Cardiac muscle cell (in vitro differentiated cells and primary cell): ENCODE data around the gene CAMK2G. TPM values are rescaled to one million over a fixed set of nuclear protein-coding genes. Genes with fewer than 3 reads are reported as not detected.

Source experiments
- DNase-seq, 2 donors: peaks; one replicate each; pipeline versions ENCODE4 v3.0.0 to v3.0.0-alpha.2; 2010 to 2017; ENCODE audit warnings: low read depth in 1 of 2, low spot score in 1 of 2
- H3K27ac ChIP-seq: fragments of 200-600 bp; sonication (generic); 2 replicates; pipeline ENCODE4 v1.5.1; 2016
- H3K27me3 ChIP-seq: fragments of 200-600 bp; sonication (generic); 2 replicates; pipeline ENCODE4 v1.6.0; 2016; ENCODE audit warnings: control low read depth
- H3K36me3 ChIP-seq: fragments of 200-600 bp; sonication (generic); 2 replicates; pipeline ENCODE4 v1.5.1; 2016; ENCODE audit warnings: control low read depth
- H3K4me1 ChIP-seq: fragments of 200-600 bp; sonication (generic); 2 replicates; pipeline ENCODE4 v1.8.1; 2017; ENCODE audit warnings: low read depth, mild to moderate bottlenecking, mixed run types
- H3K4me3 ChIP-seq: fragments of 200-600 bp; sonication (generic); 2 replicates; pipeline ENCODE4 v1.5.1; 2016; ENCODE audit warnings: mild to moderate bottlenecking
- H3K9me3 ChIP-seq: fragments of 200-600 bp; sonication (generic); 2 replicates; pipeline ENCODE4 v1.5.1; 2017; ENCODE audit warnings: low read depth, mild to moderate bottlenecking, control low read depth
- CTCF ChIP-seq: IDR thresholded peaks from 2 replicates; pipeline ENCODE4 v1.5.1; 2012; ENCODE audit warnings: low read depth, mild to moderate bottlenecking, low read length
- polyA plus RNA-seq: library from polyadenylated mRNA; unstranded; fragments of >200 nt; fragmentation: Nextera tagmentation; extraction: Ambion mirVana; gene quantifications from 2 replicates; pipeline ENCODE4 v1.2.1, GENCODE V29; 2016
- total RNA-seq: library from RNA; depleted of rRNA; stranded (reverse); fragments of >200 nt; gene quantifications from 2 replicates; pipeline ENCODE4 v1.2.3, GENCODE V29; 2016

Gene CAMK2G
- total and polyA plus RNA-seq, 2 experiments from 2014 or later, result 7.7 to 29.8 TPM

- no peak for DNase-seq
- Histone ChIP-seq H3K27ac (no peak overlapping the region), H3K27me3 (no peaks in the 10 kb centered on the region), H3K4me3 (no peak overlapping the region), H3K4me1 (no peaks in the 10 kb centered on the region), H3K36me3 (no peaks in the 10 kb centered on the region), H3K9me3 (no peaks in the 10 kb centered on the region)
- no peak for TF ChIP-seq CTCF
Observed at GRCh38 chr10:73814896-73815718, 59.2 kb downstream of the CAMK2G start.

- DNase-seq, result no peak
- H3K4me3 ChIP-seq, result no peak overlapping the region
- H3K27me3 ChIP-seq, result no peaks in the 10 kb centered on the region
- no peaks in the 10 kb centered on the region for H3K36me3 ChIP-seq
- no peaks in the 10 kb centered on the region for H3K4me1 ChIP-seq
- no peak for TF ChIP-seq CTCF
- H3K9me3 ChIP-seq, result no peaks in the 10 kb centered on the region
- H3K27ac ChIP-seq, result no peak overlapping the region
Observed at GRCh38 chr10:73814276-73814895, 60.0 kb downstream of the CAMK2G start.

GRCh38 chr10:73813333-73813732, 61.0 kb downstream of the CAMK2G start:
- no peak for DNase-seq
- TF ChIP-seq CTCF, result no peak
- Histone ChIP-seq H3K4me3 (no peak overlapping the region), H3K9me3 (no peaks in the 10 kb centered on the region), H3K36me3 (no peaks in the 10 kb centered on the region), H3K27ac (no peak overlapping the region), H3K4me1 (no peaks in the 10 kb centered on the region), H3K27me3 (no peaks in the 10 kb centered on the region)

GRCh38 chr10:73812657-73813056, 61.7 kb downstream of the CAMK2G start:
- Histone ChIP-seq H3K27me3 (no peaks in the 10 kb centered on the region), H3K9me3 (no peaks in the 10 kb centered on the region), H3K4me1 (no peaks in the 10 kb centered on the region), H3K27ac (no peak overlapping the region), H3K4me3 (no peak overlapping the region), H3K36me3 (no peaks in the 10 kb centered on the region)
- DNase-seq, result no peak
- no peak for TF ChIP-seq CTCF

- peak overlapping the region; percentile 70 for H3K4me3 ChIP-seq
- H3K27ac ChIP-seq, result peak overlapping the region; percentile 98
- H3K4me1 ChIP-seq, result no peaks in the 10 kb centered on the region
- peaks cover 9% of the 10 kb centered on the region for H3K36me3 ChIP-seq
- peak; percentile 28 to 30 for DNase-seq
- H3K27me3 ChIP-seq, result no peaks in the 10 kb centered on the region
- no peaks in the 10 kb centered on the region for H3K9me3 ChIP-seq
- no peak for TF ChIP-seq CTCF
Observed at GRCh38 chr10:73810735-73811465, 63.5 kb downstream of the CAMK2G start.
